Myocyte (in vitro differentiated cells): Measurements from ENCODE around the gene MIA2. TPM values are rescaled to one million over a fixed set of nuclear protein-coding genes. Genes with fewer than 3 reads are reported as not detected.
A peak's percentile ranks its signal among the peaks of the same experiment; 100 is the strongest.
"Not testable (repeated sequence)": the region's sequence is repeated elsewhere in the genome, so short reads cannot be mapped to it uniquely, and the experiment has no call there.

Source experiments
- DNase-seq: peaks from one replicate; pipeline ENCODE4 v3.0.0-alpha.2; 2012; ENCODE audit warnings: low read depth
- polyA plus RNA-seq: library from polyadenylated mRNA; unstranded; fragments of >200 nt; gene quantifications from one replicate; pipeline ENCODE4 v1.2.1, GENCODE V29; 2012; ENCODE audit warnings: missing spikeins
- total RNA-seq: library from RNA; depleted of rRNA; stranded (reverse); fragments of >200 nt; gene quantifications from 2 replicates; pipeline ENCODE4 v1.2.3, GENCODE V29; 2014

The MIA2 gene, protein sequence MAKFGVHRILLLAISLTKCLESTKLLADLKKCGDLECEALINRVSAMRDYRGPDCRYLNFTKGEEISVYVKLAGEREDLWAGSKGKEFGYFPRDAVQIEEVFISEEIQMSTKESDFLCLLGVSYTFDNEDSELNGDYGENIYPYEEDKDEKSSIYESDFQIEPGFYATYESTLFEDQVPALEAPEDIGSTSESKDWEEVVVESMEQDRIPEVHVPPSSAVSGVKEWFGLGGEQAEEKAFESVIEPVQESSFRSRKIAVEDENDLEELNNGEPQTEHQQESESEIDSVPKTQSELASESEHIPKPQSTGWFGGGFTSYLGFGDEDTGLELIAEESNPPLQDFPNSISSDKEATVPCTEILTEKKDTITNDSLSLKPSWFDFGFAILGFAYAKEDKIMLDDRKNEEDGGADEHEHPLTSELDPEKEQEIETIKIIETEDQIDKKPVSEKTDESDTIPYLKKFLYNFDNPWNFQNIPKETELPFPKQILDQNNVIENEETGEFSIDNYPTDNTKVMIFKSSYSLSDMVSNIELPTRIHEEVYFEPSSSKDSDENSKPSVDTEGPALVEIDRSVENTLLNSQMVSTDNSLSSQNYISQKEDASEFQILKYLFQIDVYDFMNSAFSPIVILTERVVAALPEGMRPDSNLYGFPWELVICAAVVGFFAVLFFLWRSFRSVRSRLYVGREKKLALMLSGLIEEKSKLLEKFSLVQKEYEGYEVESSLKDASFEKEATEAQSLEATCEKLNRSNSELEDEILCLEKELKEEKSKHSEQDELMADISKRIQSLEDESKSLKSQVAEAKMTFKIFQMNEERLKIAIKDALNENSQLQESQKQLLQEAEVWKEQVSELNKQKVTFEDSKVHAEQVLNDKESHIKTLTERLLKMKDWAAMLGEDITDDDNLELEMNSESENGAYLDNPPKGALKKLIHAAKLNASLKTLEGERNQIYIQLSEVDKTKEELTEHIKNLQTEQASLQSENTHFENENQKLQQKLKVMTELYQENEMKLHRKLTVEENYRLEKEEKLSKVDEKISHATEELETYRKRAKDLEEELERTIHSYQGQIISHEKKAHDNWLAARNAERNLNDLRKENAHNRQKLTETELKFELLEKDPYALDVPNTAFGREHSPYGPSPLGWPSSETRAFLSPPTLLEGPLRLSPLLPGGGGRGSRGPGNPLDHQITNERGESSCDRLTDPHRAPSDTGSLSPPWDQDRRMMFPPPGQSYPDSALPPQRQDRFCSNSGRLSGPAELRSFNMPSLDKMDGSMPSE (N-terminal part only)
- total RNA-seq = 12.5 and 24.4 TPM in 2 replicates
- 7.9 TPM for polyA plus RNA-seq

DNA sequence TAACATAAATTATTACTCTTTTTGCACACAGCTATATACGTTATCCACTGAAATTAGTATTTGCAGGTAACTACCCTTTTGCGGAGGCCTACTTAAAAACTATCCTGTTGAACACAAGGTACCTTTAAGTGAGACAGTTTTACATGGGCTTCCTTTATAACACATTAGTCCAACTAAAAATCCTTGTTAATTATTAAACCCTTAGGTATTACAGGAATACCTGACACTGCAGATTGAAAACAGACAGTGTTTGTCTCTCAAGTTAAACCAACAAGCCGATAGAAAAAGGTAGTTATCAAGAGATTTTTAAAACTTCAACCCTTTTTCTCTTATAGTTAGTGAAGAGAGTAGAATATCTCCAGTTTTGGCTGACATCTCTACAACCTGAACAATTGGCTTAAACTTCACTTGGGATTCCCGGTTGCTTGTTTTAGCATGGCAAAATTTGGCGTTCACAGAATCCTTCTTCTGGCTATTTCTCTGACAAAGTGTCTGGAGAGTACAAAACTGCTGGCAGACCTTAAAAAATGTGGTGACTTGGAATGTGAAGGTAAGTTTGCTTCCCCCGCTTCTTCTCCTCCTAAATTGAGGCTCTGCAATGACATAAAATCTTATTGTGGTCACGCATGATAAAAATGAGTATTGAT, at the start of gene MIA2:
Gene MIA2, plus strand, starts transcription at position 236 of the 647 bp plus-strand sequence. Its CDS starts 200 bp downstream, at position 436.
- DNase-seq = no peak

DNA sequence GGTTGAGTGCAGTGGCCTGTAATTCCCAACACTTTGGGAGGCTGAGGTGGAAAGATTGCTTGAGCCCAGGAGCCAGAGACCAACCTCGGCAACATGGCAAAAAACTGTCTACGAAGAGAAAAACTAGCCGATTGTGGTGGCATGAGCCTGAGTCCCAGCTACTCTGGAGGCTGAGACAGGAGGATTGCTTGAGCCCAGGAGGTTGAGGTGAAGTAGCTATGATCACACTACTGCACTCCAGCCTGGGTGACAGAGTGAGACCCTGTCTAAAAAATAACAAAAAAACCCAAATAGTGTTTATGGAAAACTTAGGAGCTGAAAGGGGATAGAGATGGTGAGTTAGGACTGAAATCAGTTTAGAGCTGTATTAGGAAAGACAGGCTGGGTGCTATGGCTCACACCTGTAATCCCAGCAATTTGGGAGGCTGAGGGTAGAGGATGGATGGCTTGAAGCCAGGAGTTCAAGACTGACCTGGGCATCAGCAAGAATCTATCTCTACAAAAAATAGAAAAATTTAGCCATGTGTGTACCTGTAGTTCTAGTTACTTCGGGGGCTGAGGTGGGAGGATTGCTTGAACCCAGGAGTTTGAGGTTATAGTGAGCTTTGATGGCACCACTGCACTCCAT, 49.0 kb upstream of the MIA2 start:
- no peak for DNase-seq

DNA sequence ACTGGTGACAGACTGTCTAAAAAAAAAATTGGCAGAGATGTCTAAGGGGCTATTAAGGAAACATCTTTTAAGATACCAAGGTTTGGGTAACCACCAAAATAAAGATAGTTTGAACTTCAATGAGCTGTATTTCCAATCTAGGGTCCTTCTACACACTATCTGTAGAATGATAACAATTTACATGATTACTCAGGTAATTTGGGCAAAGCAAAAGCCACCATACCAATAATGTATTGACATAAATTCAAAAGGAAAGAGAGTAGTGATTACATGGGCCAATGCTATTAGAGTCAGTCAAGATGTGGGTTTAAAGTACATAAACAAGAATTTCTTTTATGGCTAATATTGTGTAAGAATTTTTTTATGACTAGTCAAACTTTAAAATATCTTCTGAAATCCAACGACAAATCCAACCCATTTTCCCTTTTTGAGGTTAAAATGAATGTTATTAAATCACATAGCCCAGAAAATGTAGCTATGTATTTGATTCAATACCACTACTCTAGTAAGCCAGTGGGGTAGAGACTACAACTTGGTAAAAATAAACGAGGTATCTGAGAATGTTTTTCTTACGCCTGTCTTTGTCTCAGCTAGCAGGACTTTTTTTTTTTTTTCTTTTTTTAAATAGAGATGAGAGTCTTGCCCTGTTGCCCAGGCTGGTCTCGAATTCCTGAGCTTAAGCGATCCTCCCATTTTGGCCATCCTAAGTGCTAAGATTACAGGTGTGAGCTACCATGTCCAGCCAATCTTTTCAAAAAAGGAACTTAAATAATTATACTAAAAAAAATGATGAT, 48.3 kb upstream of the MIA2 start:
- DNase-seq = no peak

DNA sequence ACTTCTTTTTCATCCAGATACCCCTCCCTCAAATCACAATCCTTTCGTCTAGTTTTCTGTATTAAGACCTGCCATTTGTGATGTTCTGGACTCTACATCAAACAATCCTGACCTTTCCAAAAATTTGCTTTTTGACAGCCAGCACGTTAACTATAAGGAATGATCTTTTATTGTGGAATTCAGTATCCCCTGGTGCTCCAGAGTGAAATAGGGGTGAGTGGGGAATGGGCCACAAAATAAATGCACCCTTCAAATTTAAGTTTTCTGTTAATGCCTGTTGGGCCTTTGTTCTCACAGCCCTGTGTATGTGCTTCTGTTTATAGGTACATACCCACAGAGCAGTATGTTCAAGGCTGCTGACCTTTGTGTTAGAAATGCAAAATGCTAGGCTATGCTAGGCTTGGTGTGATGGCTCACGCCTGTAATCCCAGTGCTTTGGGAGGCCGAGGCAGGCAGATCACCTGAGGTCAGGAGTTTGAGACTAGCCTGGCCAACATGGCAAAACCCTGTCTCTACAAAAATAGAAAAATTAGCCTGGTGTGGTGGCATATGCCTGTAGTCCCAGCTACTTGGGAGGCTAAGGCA, 46.7 kb upstream of the MIA2 start:
- no peak for DNase-seq

DNA sequence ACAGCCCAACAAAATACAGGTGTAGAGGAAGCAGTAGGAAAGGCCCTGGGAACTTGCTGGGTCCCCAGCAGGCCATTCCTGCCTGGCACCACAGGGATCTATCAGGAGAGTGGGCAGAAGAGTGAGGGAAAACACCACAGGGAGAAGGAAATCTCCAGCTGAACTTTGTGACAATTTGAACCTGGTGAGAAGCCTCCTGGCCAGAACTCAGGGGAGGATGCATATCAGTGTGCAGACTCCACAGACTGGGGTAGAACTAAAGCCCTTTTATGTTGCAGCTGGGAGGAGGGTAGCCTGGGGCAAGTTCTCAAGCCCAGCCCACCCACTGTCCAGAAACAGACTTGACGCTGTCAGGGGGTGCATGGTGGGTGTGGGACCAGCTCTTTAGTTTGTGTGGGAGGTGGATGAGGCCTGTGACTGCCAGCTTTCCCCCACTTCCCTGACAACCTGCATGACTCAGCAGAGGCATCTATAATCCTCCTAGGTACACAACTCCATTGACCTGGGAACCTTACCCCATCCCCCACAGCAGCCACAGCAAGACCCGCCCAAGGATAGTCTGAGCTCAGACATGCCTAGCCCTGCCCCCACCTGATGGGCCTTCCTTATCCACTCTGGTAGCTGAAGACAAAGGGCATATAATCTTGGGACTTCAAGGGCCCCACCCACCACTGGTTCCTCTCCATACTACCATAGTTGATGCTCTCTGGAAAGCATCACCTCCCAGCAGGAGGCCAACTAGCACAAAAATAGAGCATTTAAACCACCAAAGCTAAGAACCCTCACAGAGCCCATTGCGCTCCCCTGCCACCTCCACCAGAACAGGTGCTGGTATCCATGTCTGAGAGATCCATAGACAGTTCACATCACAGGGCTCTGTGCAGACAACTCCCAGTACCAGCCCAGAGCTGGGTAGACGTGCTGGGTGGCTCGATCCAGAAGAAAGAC, 29.8 kb upstream of the MIA2 start:
- no peak for DNase-seq

DNA sequence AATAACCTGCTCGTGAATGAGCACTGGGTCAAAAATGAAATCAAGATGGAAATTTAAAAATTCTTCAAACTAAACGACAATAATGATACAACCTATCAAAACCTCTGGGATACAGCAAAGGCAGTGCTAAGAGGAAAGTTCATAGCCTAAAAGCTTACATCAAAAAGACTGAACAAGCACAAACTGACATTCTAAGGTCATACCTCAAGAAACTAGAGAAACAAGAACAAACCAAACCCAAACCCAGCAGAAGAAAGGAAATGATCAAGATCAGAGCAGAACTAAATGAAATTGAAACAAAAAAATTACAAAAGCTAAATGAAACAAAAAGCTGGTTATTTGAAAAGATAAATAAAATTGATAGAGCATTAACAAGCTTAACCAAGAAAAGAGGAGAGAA, 26.3 kb upstream of the MIA2 start:
- not testable (repeated sequence) for DNase-seq

DNA sequence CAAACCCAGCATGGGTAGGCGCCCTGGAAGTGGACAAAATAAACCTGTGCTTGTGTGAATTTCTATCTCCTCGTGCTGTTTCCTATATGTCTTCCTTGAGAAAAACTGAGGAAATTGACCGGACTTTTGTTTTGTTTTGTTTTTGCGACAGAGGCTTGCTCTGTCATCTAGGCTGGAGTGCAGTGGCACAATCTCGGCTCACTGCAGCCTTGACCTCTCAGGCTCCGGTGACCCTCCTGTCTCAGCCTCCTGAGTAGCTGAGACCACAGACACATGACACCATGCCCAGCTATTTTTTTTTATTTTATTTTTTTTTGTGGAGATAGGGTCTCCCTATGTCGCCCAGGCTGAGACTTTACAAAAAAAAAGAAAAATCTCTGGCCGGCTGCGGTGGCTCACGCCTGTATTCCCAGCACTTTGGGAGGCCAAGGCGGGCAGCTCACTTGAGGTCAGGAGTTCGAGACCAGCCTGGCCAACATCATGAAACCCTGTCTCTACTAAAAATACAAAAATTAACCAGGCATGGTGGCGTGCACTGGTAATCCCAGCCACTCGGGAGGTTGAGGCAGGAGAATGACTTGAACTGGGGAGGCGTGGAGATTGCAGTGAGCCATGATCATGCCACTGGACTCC, 22.5 kb upstream of the MIA2 start:
- DNase-seq = no peak

DNA sequence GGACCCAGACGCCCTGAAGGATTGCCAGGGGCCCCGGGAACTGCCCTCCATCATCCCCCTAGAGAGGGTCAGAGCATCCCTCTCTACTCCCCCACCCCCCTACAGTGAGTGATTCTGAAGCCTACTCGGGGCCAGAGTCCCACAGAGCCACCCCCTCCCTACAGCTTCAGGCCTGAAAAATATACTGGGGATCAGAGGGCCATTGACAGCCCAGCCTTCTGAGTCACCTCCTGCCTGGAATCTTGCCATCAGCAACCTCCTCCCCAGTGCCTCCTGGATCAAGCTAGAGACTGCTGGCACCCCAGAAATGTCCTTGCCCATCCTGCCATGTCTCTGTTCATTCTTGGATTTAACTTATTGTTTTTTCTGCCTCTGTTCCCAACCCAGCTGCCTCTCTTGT, 21.7 kb upstream of the MIA2 start:
- DNase-seq = no peak

DNA sequence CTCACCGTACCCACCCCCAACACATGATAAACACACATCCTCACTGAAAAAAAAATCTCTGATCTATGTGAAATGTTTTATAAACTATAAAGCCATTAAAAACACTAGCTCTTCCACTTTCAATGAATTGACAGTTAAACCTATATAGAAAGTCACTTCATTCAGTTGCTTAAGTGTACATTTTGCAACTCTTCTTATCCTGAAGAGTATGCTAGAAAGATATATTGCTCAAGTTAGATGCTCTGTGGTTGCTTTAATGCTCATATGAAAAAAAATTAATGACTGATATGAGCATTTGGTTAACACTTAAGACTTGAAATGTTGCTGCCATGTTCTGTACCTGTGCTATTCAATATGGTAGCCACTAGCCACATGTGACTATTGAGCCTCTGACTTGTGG, 21.0 kb upstream of the MIA2 start:
- no peak for DNase-seq

DNA sequence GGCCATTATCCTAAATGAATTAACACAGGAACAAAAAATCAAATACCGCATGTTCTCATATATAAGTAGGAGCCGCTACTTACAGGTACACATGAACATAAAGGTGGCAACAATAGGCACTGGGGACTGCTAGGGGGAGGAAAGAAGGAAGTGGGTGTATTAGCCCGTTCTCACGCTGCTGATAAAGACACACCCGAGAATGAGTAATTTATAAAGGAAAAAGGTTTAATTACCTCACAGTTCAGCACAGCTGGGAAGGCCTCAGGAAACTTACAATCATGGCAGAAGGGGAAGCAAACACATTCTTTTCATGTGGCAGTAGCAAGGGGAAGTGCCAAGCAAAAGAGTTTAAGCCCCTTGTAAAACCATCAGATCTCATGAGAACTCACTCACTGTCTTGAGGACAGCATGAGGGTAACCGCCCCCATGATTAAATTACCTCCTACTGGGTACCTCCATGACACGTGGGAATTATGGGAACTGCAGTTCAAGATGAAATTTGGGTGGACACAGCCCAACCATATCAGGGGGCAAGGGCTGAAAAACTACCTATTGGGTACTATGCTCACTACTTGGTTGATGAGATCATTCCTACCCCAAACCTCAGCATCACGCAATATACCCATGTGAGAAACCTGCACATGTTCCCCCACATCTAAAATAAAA, 16.4 kb upstream of the MIA2 start:
- no peak for DNase-seq

DNA sequence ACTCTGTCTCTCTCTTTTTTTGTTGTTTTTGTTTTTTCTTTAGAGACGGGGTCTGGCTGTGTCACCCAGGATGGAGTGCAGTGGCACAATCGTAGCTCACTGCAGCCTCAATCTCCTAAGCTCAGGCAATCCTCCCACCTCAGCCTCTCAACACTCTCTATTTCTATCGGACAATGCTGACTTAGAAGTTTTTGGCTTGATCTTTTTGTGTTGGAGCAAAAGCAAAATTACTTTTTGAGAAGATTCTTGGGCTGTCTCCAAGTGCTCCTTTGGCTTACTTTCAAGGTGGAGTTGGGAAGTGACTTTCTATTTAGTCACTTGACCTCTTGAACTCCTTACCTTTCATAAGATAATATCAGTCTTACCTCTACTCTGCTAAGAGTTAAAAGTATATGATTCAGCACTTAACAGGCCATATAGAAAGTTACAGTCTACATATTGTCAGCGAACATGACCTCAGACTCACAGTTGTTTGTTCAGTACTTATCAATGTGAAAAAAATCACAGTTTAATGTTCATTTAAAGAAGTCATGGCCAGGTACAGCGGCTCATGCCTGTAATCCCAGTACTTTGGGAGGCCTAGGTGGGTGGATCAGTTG, 15.4 kb upstream of the MIA2 start:
- peak; percentile 4 for DNase-seq

DNA sequence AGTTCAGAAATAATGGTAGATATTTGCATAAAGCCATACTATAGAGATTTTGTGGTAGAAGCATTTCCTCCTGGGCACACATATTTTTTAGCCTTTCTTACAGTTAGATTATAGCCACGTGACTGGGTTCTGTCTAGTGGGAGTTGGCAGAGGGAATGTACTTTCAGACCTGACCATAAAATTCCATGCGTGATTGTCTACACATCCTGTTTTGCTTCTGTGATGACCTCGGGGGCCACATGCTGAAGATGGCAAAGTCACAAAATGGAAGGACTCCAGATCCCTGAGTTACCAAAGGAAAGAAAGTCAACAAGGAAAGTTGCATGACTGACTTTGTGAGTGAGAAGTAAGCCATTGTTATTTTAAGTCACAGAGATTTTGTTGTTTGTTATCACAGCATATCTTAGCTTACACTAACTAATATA, 14.6 kb upstream of the MIA2 start:
- peak; percentile 5 for DNase-seq

DNA sequence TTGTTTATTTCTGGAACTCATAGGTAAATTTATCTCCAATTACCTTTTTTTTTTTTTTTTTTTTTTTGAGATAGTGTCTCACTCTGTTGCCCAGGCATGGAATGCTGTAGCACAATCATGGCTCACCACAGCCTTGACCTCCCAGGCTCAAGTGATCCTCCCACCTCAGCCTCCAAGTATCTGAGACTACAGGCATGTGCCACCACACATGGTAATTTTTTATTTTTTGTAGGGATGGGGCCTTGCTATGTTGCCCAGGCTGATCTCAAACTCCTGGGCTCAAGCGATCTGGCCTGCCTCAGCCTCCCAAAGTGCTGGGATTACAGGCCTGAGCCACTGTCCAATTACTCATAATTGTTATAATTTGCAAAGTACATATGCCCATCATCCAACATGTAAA, 13.2 kb upstream of the MIA2 start:
- DNase-seq = not testable (repeated sequence)

DNA sequence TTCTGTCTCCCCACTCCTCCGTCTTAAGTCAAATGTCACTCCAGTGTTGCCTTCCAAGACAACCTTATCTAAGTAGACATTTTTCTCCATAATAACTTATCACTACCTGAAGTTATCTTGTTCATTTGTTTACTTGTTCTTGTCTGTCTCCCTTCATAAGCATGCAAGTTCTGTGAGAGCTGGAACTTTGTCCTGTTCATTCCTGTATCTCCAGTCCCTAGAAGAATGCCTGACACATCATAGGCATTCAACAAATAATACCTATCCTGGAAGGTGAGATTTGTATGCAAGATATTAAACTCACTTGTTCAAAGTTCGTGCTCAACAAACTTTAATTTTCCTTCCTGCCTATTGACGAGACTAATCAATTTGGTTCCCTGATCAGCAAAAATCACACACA, 5.7 kb upstream of the MIA2 start:
- no peak for DNase-seq

DNA sequence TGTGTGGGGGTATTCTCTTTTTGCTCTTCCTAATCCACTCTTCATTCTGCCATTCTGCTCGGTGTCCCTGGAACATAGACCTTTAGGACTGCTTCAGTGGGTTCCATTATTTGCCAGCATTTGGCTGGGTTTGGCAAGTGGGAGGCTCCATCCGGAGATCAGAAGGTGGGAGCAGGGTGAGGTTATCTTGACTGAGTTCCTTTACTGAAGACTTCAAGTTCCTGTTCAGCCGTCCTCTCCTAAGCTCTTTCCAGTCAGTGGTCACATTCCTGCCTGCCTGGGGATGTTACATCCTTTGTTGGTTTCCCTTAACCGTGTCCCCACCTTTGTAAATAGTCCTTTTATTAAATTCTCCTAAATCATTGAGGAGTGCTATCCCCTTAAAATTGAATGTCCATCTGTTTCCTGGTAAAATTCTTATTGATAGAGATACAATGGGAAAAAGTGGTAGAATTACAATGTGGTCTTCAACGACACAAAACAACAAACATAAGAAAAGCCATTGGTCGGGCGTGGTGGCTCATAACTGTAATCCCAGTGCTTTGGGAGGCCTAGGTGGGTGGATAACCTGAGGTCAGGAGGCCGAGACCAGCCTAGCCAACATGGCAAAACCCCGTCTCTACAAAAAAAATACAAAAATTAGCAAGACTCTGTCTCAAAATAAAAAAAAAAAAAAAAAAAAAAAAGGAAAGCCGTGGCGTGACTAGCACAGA, 5.0 kb upstream of the MIA2 start:
- DNase-seq = no peak

DNA sequence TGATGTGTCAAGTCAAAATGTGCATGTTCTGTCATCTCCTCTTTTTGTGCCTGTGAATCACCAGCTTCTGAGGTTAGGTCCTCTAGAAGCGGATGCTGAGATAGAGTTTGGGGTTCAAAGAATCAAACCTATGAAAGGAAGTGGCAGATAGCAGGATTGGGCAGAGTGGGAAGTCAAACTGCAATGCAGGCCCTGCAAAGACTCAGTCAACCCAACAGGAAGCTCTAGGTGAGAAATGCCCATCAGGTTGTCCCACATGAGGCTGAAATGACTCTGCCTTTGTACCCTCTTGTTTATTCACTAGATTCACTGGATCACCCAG, 4.5 kb upstream of the MIA2 start:
- peak; percentile 19 for DNase-seq
